HG02610 (cell line): Measurements from ENCODE around the gene CASK.
"Not testable (repeated sequence)": the region's sequence is repeated elsewhere in the genome, so short reads cannot be mapped to it uniquely, and the experiment has no call there.

Experiments used
- ATAC-seq: cut with Tn5 transposase; IDR thresholded peaks from one replicate; pipeline ENCODE4 v1.9.1; 2021; ENCODE audit warnings: mild to moderate bottlenecking, moderate library complexity; ENCODE audit not compliant: unreplicated experiment

CASK gene

DNA sequence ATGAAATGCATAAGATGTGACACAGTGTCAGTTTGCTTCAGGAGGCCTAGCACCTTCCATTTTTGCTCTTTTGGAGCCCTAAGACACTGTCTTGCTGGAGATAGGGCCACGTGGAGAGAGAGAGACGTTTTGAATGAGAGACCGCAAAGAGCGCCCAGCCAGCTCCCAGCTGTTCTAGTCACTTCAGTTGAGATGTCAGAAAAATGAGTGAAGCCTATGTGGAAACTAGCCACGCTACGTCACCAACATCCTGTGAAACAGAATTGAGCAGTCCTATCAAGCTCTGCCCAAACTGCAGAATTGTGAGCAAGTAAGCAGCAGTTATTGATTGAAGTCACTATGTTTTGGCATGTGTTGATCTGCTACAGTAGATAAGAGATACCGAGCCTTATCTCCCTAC lies 186.3 kb downstream of the CASK start:
- ATAC-seq, result no peak

DNA sequence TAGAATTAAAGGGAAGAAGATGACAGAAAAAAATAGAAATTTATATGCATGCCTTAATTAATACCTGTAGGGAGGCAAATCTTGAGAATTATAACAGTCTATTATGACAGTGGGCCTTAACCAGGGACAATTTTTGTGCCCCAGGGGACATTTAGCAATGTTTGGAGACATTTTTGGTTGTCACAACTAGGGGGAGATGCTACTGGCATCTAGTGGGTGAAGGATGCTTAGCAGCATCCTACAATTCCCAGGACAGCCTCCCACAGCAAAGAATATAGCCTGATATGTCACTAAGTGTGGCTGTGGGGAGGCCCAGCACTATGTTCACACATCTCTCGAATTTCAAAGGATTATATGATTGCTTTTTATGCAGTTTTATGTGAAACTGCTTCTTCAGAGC lies 188.8 kb downstream of the CASK start:
- ATAC-seq, result no peak

DNA sequence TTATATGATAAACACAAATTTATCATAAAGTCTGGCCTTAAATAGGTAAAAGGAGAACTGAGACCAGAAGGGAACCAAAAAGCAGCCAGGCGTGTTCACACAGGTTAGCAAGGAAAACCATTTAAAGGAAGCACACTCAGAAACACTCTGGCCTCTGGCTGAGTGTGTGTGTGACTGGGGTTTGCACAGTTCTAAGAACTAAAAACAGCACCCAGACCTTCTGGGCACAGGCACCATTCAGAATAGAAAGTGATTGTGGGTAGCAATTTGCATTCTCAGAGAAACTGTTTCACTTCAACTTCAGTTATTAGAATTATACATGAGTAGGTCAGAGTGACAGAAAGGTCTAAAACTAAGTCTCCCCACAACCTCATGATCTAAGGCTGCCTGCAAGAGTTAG lies 189.4 kb downstream of the CASK start:
- ATAC-seq, result peak; percentile 98

DNA sequence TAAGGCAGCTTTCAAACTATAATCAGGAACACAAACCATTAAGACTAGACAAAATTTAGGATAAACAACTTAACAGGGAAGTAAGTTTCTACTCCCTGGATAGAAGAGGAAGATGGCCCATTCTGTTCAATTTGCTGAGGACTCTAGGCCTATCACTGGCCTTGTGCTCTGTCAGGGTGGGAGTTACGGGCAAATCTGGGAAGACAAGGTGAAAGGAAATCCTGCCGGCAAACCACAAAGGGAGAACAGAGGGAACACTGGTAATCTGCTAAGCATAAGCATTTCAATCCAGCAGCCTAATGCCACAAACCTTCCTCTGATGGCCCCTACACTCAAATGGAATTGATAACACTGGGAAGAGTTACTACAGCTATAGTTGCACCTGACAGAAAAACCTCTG lies 191.1 kb downstream of the CASK start:
- no peak for ATAC-seq

DNA sequence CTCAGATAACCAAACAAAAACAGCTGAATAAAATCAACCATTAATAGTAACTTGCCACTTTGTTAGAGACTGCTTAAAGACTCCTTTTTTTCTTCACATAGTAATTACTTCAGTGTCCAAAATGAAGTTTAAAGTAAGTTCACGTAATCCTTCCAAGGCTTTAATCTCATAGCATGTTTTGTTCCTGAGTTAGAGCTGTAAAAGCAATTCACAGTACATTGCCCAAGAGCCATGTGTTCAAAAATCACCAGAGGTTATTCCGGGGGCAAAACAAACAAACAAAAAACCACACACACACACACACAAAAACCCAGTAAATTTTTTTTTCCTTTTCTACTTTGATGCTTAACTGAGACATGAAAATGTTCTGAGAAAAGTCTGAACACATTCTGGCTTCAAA lies 193.3 kb downstream of the CASK start:
- no peak for ATAC-seq

DNA sequence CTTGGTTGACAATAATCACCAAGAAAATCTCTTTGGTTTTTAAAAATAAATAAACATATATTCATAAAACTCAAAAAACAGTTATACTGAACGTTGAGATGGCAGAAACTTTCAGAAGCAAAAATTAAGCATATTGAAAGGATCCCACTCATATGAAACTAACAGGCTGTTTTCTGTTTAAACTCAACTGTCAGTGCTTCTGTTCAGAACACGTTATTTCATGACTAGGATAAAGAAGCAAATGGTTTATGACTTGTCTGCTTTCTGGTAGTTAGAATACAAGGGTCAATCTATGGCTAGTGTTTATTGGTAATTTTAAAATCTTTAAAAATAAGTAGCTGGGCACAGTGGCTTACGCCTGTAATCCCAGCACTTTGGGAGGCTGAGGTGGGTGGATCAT lies 195.2 kb downstream of the CASK start:
- no peak for ATAC-seq

DNA sequence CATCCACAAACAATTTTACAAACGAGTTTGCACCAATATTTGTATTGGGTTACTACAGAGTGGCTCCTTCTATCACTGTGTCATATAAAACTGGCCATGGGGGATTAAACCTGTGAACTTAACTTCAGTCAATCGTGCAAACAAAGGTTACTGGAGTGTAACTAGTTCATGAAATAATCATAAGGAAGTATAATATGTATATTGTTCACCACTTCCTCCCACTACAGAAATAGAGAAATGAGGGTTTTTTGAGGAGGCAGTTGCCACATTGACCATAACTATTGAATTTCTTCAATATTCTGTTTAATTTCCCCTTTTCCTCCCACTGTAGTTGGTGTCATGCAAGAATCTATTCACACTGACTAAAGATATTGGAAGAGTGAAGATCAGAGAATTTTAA lies 199.5 kb downstream of the CASK start, which contains the start of gene GPR82:
TSS of gene GPR82 (plus strand) at position 356 of the 400 bp plus-strand sequence. CDS start 2,846 bp downstream, outside the sequence.
- ATAC-seq, result no peak

DNA sequence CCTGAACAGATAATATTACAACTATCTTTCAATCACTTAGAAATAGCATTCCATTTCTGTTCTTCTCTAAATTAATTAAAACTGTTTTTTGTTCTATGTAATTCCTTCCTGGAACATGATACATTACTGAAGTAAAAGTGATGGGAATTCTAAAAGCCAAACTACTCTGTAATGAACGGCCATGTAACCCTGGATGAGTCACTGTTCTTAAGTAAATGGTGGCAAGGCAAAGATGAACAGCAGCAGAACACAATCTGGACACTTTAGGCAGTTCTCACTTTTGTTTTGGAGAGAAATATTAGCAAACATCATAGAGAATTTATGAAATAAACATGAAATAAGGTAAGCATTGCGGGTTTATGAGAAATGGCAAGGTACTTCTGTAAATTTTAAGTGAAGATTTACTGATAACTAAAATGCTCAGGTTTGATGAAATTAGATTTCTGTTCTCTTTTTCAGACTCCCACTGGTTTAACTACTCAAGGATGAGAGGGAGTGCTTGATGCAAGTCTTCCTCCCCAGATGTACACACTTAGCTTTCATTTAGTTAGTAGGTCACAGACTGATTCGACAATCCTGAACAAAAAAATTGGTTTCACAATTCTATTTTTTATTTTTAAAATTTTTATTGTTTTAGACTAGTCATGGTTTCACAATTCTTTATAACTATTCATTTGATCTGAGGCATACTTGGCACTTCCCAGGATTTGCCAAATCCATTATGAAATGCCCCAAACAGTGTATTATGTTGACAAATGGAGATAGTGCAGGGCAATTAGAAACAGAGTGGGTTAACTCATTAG lies 200.3 kb downstream of the CASK start:
- no peak for ATAC-seq

DNA sequence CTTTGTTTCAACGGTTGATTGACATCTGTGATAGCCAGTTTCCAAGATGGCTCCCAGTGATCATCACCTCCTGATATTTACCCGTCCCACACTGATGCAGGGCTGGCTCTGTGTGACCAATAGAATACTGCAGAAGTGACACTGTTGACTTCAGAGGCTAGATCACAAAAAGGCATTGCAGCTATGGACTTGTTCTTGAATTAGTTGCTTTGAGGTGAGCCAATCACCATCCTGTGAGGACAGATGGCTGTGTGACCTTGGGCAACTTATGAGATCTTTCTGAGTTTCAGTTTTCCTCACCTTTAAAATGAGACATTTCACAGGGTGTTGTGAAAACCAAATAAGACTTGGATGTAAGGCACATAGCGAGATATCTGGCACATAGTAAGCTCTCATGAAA lies 201.1 kb downstream of the CASK start:
- ATAC-seq, result no peak

DNA sequence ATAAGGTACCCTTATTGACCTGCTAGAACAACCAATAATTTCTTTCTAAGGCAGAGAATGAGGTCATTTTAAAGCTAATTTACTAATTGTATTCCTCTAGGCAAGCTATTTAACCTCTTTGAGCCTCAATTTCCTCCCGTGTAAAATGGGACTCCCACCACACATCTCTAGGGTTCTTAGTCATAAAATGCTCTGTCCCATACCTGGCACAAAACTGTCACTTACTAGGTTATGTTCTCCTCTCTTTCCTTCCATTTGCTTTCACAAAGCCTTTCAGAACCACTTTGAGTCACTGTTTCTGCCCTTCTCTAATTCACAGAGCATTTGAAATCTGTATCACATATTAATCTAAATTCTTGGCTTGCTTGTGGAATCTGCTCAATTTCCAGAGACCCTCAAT lies 201.8 kb downstream of the CASK start:
- ATAC-seq, result no peak

DNA sequence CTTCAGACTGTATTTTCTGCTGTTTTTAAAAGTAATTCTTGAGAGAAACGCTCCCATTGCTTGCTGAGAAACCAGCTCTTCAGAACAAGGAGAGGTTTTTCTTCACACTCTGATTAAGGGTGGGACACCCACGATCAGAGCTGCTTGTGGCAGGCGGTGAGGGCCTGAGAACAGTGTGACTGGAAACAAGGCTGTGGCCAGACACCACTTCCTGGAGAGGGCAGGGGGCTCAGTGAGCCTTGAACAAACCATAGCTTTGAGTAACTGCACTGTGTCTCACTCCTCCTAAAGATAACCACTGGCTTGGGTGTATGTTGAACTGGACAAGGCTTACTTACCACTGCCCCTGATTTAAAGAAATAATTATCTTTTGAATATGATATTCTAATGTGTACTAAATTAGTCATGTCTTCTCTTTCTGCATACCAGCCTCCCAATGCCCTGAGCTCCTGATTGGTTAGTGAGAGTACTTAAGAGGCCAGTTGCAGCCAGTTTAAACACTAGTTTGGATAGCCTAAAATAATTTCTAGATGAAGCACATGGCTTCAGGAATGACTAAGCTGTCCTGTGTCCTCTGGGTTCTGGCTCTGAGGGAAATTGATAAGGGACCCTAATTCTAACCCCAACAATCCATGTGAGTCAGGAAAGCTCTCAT lies 203.1 kb downstream of the CASK start:
- peak; percentile 89 for ATAC-seq

DNA sequence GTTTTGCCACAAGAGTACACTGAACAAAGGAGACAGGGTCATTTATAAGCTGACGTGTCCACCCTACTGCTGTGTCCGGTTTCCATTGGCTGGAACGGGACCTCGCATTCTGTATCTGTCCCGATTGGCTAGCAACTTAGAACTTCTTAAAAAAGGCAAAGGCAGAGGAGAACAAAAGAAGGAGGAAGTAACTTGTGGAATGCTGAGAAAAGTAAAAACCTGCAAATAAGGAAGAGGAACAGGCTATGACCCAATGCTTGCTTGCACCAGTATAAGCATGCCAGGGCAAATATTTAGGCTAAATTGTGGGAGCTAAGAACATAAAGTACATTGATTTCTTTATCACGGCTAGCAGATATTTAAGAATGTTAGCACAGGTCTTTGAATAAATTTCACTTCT lies 203.7 kb downstream of the CASK start:
- ATAC-seq, result not testable (repeated sequence)

DNA sequence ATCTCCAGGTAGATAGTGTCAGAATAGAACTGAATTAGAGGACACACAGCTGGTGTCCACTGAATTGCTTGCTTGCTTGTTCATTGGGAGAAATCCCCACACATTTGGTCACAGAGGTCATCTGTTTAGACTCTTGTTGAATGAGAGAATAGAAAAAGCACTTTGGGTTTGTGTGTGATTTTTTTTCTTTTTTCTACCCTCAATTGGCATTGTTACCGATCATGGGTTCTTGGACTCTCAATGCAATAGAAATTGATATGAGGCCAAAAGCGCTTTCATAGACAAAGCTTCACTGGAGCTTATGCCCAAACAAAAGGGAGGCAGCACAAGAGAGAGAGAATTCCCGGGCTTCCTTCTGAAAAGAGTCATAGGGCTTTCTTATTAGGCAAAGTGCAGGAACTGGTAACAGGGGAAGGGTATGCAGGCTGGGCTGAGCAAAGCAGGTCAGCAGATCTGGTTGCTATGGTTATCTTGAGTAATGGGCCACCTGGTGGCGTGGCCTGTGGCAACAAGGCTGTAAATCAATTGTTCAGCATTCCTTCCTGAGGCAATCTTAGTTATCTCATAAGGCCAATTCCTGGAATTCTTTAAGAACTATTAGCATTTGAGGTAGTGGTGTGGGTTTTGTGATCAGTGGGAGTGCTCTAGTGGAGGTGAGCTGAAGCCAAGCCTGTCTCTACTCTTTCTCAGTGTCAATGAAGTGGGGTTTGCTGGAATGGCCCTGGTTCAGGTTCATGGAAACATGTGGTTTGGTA lies 204.7 kb downstream of the CASK start:
- no peak for ATAC-seq

DNA sequence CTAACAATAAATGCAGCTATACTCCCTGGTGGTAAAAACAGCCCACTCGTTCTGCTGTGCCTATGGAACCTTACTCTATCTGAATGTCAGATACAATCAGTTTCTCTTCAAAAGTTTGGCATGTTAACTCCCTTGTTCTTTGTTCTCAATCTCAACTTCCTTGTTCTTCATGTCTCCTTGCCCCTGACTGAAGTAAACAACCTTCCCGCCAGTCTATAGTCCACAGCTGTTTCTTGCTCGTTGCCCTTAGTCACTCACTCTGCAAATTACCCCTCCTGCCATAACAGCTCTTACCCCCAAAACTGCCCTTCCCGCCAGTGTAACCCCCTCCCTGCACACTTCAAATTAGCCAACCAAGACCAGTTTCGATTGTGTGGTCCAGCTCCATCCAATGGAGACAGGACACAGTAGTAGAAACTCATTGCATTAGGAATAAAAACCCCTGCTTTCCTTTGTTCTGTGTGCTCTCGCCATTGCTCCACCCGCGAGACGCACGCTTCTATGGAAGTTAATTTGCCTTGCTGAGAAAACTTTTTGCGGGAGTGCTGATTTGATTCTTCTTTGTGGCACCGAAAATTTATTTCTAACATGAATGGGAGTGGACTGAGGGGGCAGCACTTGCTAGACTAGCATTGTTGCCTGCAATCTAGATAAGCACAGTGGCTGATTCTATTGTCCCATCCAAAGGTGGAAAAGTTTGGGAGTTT lies 206.4 kb downstream of the CASK start:
- ATAC-seq, result no peak

DNA sequence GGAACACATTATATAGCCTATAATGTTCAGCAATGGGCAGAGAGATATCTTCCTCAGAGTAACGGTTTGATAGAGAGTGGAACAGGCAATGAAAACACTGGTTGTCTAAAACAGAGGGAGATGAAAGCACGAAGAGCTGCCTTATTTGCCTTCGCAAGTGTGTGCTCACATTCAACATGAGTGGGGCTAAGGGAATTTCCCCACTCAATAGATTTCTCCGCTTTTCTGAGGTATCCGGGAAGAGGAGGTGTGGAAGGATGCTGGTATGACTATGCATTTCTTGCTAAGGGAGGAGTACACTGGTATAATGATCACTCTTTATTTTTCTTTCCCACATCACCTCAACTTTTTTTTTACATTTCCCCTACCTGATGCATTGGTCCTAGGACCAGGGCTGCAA lies 207.1 kb downstream of the CASK start:
- ATAC-seq, result no peak

DNA sequence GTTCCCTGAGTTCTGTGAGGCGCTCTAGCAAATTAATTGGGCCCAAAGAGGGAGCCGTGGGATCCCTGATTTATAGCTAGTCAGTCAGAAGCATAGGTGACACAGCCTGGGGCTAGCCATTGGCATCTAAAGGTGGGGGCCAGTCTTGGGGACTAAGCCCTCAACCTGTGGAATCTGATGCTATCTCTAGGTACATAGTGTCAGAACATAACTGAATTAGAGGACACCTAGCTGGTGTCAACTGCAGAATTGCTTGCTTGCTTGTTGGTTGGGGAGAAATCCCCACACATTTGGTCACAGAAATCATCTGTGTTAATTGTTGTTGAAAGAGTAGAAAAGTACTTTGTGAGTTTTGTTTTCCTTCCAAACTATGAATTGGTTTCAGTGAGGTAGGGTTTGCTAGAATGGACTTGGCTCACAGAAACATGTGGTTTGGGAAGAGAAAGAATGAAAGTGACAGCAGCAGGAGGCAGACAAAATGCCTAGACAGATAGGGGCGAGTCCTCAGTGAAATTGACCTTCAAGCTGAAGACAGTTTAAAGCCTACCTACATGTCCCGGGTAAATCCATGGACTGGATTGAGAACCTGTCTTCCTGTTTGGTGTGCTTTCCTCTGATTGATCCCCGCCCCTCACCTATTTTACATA lies 212.2 kb downstream of the CASK start:
- no peak for ATAC-seq

DNA sequence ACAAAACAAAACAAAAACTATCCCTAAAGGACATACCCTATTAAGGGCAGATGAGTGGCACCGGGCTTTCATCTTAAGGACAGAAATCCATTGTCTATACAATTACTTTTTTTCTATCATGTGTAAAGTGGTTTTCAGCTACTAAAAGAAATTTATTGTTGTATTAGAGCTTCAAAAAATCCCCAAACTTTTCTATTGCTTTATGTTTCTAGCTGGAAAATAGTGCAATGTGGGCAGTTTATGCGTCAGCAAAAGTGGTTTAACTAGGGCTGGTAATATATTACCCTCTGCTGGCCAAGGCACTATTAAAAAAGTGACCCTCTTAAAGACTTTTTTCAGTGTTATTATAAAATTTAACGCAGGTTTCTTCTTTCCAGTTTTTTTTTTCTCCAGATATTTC lies 214.9 kb downstream of the CASK start:
- ATAC-seq, result no peak

DNA sequence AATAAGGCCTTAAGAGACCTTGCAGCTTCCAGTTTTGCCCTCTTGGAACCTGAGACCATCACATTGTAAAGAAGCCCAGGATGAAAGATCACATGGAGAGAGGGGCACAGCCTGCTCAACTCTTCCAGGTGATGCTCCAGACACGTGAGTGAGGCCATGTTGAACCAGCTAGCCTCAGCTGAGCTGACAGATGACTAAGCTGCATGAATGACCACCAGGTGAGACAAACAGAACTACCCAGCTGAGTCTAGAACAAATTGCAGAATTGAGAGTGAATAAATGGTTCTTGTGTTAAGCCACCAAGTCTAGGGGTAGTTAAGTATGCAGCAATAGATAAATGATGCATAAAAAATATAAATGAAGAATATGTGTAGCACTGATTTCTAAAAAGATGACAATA lies 216.1 kb downstream of the CASK start:
- ATAC-seq, result no peak

DNA sequence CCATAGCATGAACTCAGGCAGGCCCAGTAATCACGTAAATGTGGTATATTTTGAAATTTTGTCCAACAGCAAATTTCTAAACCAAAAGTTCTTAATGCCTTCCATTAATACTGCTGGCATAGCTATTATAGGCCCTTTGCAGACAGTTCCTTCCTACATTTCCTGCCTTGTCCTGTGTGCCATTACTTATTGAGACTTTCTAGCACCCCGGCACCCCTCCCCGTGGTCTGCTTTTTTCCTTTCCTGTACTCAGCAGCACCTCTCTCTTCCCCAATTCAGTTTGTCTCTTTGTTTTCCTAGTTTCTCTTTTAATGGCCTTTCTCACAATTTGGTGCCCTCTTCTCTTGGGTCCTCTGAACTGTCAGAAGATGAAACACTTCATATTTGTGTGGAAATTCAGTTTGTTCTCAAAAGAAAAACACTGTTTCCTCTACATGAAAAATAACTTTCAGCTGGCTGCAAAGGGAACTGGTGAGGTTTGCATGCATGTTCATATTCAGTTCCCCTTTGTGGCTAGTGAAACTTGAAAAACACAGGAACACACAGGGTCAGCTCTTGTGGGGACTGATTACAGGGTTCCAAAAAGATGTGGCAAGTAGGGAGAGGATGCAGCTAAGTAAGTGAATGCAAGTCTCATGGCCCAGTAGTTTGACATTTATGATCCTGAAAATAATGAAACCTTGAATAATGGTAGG lies 217.5 kb downstream of the CASK start:
- ATAC-seq, result peak; percentile 80

DNA sequence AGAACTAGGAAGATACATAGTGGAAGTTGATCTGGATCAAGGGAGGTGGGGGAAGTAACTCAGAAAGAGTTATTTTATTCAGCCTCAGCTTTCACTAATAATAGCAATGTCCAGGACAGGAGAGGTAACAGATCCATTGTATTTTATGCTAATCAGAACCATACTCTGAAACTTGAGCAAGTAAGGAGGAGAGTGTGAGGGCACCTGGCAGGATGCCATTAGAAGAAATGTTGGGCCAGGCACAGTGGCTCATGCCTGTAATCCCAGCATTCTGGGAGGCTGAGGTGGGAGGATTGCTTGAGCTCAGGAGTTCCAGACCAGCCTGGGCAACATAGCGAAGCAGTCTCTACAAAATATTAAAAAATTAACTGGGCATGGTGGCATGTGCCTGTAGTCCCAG lies 218.3 kb downstream of the CASK start:
- ATAC-seq, result no peak
